ENCODE measurements around the gene ITGB7.

Gene ITGB7

GRCh38 chr12:53151039-53151438 is 56.0 kb downstream of the ITGB7 start:
- H3K27me3 ChIP-seq (replicated peaks; ENCODE audit: control insufficient read depth, insufficient read depth, low read length): no peaks in the 10 kb centered on the region
- peaks cover 13% of the 10 kb centered on the region for H3K36me3 ChIP-seq (ENCODE audit: control insufficient read depth, insufficient read depth, low read length, severe bottlenecking)
- H3K4me1 ChIP-seq (ENCODE audit: control insufficient read depth, insufficient read depth, low read length): no peaks in the 10 kb centered on the region
- no peaks in the 10 kb centered on the region for H3K9me3 ChIP-seq (ENCODE audit: control insufficient read depth, low read length)
- H3K9ac ChIP-seq (ENCODE audit: low read length): no peak overlapping the region
- DNase-seq (ENCODE audit: low read depth): no peak
- no peak overlapping the region for H3K4me3 ChIP-seq (ENCODE audit: low read length)

- H3K4me1 ChIP-seq (ENCODE audit: control insufficient read depth, insufficient read depth, low read length): peaks cover 15% of the 10 kb centered on the region
- H3K4me3 ChIP-seq (ENCODE audit: low read length): no peak overlapping the region
- H3K27me3 ChIP-seq (replicated peaks; ENCODE audit: control insufficient read depth, insufficient read depth, low read length): no peaks in the 10 kb centered on the region
- no peak overlapping the region for H3K9ac ChIP-seq (ENCODE audit: low read length)
- H3K36me3 ChIP-seq (ENCODE audit: control insufficient read depth, insufficient read depth, low read length, severe bottlenecking): no peaks in the 10 kb centered on the region
- no peaks in the 10 kb centered on the region for H3K9me3 ChIP-seq (ENCODE audit: control insufficient read depth, low read length)
- DNase-seq (ENCODE audit: low read depth): no peak
Measured at GRCh38 chr12:53147653-53148052, 59.4 kb downstream of the ITGB7 start.

- H3K36me3 ChIP-seq (ENCODE audit: control insufficient read depth, insufficient read depth, low read length, severe bottlenecking): no peaks in the 10 kb centered on the region
- H3K4me3 ChIP-seq (ENCODE audit: low read length): no peak overlapping the region
- no peak for DNase-seq (ENCODE audit: low read depth)
- H3K9ac ChIP-seq (ENCODE audit: low read length): no peak overlapping the region
- peaks cover 15% of the 10 kb centered on the region for H3K4me1 ChIP-seq (ENCODE audit: control insufficient read depth, insufficient read depth, low read length)
- no peaks in the 10 kb centered on the region for H3K27me3 ChIP-seq (replicated peaks; ENCODE audit: control insufficient read depth, insufficient read depth, low read length)
- H3K9me3 ChIP-seq (ENCODE audit: control insufficient read depth, low read length): no peaks in the 10 kb centered on the region
Measured at GRCh38 chr12:53147181-53147580, 59.9 kb downstream of the ITGB7 start.

- no peaks in the 10 kb centered on the region for H3K9me3 ChIP-seq (ENCODE audit: control insufficient read depth, low read length)
- no peaks in the 10 kb centered on the region for H3K36me3 ChIP-seq (ENCODE audit: control insufficient read depth, insufficient read depth, low read length, severe bottlenecking)
- H3K4me1 ChIP-seq (ENCODE audit: control insufficient read depth, insufficient read depth, low read length): peaks cover 15% of the 10 kb centered on the region
- H3K27me3 ChIP-seq (replicated peaks; ENCODE audit: control insufficient read depth, insufficient read depth, low read length): no peaks in the 10 kb centered on the region
- DNase-seq (ENCODE audit: low read depth): peak; percentile 11
- no peak overlapping the region for H3K4me3 ChIP-seq (ENCODE audit: low read length)
- H3K9ac ChIP-seq (ENCODE audit: low read length): no peak overlapping the region
Measured at GRCh38 chr12:53145383-53146260, 61.4 kb downstream of the ITGB7 start.

- DNase-seq (ENCODE audit: low read depth): no peak
- Histone ChIP-seq H3K27me3 (replicated peaks; ENCODE audit: control insufficient read depth, insufficient read depth, low read length) (no peaks in the 10 kb centered on the region), H3K9ac (ENCODE audit: low read length) (no peak overlapping the region), H3K4me1 (ENCODE audit: control insufficient read depth, insufficient read depth, low read length) (peaks cover 15% of the 10 kb centered on the region), H3K4me3 (ENCODE audit: low read length) (no peak overlapping the region), H3K36me3 (ENCODE audit: control insufficient read depth, insufficient read depth, low read length, severe bottlenecking) (no peaks in the 10 kb centered on the region), H3K9me3 (ENCODE audit: control insufficient read depth, low read length) (no peaks in the 10 kb centered on the region)
Measured at GRCh38 chr12:53143355-53143754, 63.7 kb downstream of the ITGB7 start.

Data from adipocyte (in vitro differentiated cells).